Hematopoietic multipotent progenitor cell treated with erythropoietin and hydrocortisone succinate and interleukin-3 and kit ligand, for 17 days (in vitro differentiated cells): ENCODE results near the gene PDZK1IP1.

Source experiments
- DNase-seq: peaks from one replicate; pipeline ENCODE4 v3.0.0-alpha.2; 2015; ENCODE audit warnings: low spot score

The PDZK1IP1 gene

GRCh38 chr1:47137198-47137597 lies 52.6 kb downstream of the PDZK1IP1 start, which contains the start of gene CYP4A22:
Gene CYP4A22 (plus strand): TSS chr1:47137441. CDS start chr1:47137486, 45 bp downstream.
- DNase-seq: no peak
